SK-N-MC (cell line): Measurements from ENCODE around the gene SMAD6.

Source experiments
- EZH2 ChIP-seq: fragments of 200-600 bp; sonication (generic); IDR thresholded peaks from one replicate; pipeline ENCODE4 v1.6.1; 2017; ENCODE audit warnings: antibody characterized with exemption
- FOXP2 ChIP-seq: optimal IDR thresholded peaks from 2 replicates; pipeline ENCODE3; 2011; ENCODE audit warnings: mild to moderate bottlenecking, moderate library complexity; ENCODE audit not compliant: insufficient read depth; ENCODE audit errors: extremely low read length, control extremely low read depth

DNA sequence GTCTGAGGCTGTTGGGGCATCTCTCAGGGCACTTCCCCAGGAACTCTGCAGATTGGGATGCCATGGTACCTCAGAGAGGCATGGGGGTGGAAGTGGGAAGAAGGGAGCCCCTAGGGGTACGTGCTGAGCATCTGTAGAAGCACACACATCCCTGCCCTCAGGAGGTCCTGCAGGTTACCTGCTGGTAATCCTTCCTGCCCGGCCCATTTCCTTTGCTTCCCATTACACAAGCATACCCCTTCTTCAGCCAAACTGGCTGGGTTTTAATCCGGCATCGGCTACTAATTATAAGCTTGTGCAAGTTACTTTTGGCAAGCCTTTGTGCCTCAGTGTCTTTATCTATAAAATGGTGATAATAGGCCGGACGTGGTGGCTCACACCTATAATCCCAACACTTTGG is 3.1 kb upstream of the SMAD6 start:
- TF ChIP-seq EZH2 (no peak), FOXP2 (no peak)
